RKO (cell line): ENCODE measurements around the gene FUS.
"Not testable (repeated sequence)": the region's sequence is repeated elsewhere in the genome, so short reads cannot be mapped to it uniquely, and the experiment has no call there.

ENCODE experiments used
- DNase-seq: peaks from one replicate; pipeline ENCODE4 v3.0.0-alpha.2; 2016; ENCODE audit warnings: low spot score

FUS gene

DNA sequence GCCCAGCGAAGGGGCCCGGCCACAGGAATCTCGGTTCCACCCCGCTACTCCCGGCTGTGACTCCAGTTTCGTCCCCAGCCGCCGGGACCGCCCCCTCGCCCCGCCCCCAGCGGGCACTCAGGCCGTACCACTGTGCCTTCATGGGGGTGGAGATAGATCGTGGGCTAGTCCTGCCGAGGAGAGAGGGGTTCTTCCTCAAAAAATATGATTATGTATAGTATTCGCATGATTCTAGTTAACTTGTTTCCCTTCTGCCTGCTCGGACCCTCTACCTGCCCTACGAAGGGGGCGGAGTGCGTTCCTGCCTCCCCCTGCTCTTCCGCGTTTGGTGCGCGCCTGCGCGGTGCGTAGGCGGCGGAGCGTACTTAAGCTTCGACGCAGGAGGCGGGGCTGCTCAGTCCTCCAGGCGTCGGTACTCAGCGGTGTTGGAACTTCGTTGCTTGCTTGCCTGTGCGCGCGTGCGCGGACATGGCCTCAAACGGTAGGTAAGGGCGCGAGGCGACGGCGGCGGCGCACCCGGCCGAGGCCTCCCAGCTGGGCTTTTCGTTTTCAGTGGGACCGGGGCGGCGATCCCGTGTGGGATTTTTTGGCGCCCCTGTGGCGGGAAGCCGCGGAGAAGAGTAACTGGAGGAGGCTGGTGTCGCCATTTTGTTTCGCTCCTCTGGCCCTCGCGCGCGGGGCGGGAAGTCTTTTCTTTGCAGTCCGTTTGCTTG, at the start of gene FUS:
TSS of gene FUS (plus strand) at position 393 of the 713 bp plus-strand sequence. CDS start at position 469, 76 bp downstream.
- peak; percentile 83 for DNase-seq

DNA sequence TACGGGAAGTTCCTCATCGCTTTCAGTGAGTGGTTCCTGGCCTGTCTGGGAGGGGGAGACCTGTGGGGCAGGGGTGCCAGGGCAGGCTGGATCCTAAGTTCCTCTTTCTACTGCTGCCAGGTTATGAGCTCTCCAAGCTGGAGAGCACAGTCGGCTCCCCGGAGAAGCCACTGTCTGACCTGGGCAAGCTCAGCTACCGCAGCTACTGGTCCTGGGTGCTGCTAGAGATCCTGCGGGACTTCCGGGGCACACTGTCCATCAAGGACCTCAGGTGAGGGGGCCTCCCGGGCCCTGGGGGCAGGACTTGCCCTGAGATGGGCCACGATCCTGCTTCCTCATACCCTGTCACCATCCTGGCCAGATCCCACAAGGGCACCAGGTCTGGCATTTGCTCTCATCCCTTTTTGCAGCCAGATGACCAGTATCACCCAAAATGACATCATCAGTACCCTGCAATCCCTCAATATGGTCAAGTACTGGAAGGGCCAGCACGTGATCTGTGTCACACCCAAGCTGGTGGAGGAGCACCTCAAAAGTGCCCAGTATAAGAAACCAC, 49.5 kb upstream of the FUS start:
- DNase-seq, result no peak

DNA sequence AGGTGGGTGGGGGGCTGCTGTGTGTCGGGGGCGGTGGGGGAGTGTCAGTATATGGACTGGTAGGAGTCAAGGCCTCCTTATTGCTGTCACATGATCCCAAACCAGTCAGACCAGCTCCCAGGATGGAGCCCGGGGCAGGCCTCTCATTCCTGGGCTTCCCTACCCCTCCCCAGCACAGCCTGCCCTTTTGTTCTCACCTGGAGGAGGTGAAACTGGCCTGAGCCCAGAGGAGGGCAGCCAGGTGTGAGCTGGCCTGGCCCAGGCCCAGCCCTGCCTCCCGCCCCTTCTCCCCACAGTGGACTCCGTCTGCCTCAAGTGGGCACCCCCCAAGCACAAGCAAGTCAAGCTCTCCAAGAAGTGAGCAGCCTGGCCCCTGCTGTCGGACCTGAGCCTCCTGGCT, 49.0 kb upstream of the FUS start:
- DNase-seq, result no peak

DNA sequence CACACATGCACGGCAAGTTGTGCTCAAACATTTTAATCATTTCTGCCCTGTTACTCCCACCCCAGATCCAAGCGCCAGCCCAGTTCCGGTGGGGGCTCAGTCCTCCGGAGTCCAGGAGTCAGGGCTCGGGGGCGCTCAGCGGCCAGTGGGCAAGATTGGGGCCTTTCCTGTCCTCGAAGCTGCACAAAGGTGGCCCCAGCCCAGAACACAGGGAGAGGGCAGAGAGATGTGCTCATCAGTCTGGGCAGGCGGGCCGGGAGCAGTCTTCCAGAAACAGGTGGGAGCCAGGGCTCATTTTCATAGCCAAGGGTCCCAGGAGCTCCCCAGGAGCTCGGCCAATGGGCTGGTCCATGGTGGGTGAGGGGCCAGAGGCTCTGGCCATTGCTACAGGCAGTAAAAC, 48.5 kb upstream of the FUS start:
- no peak for DNase-seq

DNA sequence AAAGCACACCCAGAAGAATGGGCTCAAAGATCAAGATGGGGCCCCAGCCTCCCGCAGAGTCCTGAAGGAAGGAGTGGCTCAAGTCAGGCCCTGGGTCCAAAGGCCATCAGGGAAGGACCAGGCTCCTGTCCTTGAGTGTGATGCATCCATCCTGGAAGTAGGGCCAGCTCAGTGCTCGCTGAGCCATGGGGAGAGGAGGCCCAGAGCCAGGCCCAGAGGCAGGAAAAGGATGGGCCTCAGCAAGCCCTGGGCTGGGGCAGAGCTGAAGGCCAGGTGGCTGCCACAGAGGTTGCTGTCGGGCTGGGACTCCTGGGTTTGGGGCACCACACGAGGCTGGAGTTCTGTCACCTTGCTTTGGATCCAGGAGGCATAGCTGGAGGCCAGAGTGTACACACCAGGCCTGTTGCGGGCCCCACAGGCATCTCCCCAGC, 48.1 kb upstream of the FUS start:
- DNase-seq, result no peak

DNA sequence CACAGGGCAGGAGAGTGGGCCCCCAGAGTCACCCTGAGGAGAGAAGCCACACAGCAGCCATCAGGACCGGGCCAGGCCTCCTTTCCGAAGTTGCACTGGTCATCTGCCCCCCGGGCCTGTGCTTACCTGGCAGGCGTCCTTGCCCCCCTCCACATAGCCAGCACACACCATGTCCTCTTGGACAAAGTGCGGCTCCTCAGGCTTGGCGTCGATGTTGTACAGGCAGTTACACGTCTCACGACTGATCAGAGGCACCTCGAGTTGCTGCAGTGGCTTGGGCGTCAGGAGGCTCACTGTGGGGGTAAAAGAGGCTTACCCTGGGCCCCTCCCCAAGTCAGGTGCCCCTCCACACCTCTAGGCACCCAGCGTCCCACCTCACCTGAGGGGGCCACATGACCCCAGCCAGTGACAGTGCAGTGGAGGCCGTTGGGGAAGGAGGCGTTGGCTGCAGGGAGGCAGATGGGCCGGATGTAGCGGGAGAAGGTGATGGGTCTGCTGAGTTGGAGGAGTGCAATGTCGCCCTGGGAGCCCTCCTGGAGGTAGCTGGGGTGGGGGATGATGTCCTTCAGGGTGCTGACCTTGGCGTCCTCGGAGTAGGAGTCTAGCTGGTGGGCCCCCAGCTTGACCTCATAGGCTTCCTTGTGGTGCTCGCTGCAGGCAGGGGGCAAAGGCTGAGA, 47.5 kb upstream of the FUS start:
- DNase-seq, result no peak

DNA sequence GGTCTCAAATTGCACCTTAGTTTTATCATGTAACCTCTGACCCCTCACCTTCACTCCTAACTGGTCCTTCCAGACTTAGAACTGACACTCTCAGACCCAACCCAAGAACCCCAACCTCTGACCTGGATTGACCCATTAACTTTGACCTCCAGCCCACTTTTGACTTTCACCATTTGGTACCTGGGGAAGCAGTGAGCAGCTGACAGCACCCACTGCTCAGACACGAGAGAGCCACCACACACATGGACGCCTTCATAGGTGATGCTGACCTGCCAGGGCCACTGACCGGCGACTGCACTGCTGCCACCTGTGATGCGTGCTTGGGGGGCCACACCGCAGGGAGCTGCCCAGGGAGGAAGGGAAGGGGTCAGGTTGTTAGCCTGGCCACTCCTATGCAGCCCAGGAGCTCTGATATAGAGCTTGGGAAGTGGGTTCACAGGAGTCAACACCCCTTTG, 46.9 kb upstream of the FUS start:
- no peak for DNase-seq

DNA sequence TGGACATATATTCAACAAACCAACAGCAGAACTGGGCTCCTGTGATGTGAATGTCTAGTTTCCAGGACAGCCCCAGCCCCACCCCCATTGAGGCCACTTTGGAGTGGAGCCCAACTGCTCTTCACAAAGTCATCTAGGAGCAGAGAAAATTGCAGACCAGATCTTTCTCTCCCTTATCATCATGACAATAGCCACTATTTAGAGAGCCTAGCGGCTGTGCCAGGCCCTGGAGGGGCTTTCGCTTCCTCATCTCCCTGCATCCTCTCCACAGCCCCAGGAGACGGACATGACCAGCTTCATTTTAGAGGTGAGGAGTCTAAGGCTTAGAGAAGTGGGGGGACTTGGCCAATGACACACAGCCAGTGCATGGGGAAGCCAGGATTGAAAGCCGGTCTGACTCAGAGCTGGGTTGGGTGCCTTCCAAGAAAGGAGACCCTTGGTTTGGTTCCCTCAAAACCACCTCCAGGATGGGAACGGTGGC, 45.8 kb upstream of the FUS start:
- no peak for DNase-seq

DNA sequence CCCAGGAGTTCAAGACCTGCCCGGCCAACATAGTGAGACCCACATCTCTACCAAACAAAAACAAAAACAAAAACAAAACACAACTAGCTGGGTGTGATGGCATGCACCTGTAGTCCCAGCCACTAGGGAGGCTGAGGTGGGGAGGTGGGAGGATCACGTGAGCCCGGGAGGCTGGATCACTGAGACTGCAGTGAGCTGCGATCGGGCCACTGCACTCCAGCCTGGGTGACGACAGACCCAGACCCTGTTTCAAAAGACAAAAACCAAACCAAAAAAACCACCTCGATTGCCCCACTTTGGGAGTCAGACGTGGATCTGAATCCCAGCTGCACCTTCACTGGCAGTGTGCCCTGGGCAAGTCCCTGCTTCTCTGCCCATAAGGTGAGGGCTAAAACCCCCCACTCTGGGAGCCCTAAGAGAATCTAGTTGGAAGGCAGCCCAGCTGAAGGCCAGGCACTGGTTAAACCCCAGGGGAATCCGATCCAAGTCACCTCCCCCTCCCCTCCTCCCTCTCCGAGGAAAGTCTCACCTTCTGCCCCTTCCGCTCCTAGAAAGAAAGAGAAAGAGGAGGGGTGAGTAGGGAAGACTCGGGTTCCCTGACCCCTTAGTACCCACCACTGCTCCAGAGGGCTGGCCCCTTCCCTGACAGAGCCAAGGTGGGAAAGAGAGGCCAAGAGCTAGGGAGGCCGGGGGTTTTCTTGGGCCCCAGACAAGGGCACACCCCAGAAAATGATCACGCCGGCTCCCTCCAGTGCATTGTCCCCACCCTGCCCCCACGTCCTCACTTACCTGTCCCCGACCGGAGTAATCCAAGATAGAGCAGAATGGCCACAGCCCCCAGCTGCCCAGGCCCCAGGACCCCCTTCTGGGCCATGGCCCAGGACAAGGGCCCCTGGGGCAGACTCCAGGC, 45.1 kb upstream of the FUS start:
- DNase-seq, result no peak

DNA sequence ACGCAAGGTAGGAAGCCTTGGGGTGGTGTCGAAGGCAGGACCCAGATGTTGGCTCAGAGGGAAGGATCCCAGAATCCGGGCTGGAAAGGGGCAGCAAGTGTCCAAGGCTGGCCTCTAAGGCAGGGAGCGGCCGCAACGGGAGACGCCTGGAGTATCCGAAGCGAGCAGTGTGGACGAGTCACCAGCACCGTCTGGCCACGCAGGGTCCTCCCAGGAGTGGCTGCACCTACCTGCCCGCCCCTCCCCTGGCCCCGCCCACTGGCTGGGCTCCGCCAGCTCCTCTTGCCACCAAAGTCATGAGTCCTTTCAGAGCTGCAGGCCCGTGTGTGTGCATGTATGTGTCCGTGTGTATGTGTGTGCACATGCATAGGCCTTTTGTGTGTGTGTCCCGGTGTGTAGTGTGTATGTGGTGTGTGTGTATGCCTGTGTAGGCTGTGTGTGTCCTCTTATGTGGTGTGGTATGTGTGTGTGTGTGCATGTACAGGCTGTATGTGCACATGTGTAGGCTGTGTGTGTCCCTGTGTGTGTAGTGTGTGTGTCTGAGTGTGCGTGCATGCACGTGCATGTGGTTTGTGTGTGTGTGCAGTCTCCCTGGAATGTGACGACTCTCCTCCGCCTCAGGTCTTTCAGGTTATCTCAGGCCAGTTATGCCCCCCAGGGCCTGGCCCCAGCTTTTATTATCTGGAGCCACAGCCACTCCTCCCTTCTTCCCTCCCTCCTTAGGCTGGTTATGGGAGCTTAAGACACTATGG, 44.2 kb upstream of the FUS start, which contains the start of gene PRSS8:
TSS of gene PRSS8 (minus strand) at position 193 of the 752 bp plus-strand sequence. CDS start 229 bp downstream, outside the sequence.
- DNase-seq, result no peak

DNA sequence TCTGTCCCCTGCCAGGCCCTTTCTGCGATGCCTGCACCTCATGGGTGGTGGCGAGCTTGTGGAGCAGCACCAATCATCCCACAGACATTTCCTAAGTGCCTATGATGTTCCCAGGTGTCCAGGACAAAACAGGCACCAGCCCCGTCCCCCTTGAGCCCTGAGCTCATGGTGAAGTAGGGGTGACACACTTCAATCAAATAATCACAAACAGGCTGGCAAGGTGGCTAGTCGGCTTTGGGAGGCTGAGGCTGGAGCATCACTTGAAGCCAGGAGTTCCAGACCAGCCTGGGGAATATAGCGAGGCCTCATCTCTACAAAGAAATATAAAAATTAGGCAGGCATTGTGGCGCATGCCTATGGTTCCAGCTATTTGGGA, 43.7 kb upstream of the FUS start:
- no peak for DNase-seq

DNA sequence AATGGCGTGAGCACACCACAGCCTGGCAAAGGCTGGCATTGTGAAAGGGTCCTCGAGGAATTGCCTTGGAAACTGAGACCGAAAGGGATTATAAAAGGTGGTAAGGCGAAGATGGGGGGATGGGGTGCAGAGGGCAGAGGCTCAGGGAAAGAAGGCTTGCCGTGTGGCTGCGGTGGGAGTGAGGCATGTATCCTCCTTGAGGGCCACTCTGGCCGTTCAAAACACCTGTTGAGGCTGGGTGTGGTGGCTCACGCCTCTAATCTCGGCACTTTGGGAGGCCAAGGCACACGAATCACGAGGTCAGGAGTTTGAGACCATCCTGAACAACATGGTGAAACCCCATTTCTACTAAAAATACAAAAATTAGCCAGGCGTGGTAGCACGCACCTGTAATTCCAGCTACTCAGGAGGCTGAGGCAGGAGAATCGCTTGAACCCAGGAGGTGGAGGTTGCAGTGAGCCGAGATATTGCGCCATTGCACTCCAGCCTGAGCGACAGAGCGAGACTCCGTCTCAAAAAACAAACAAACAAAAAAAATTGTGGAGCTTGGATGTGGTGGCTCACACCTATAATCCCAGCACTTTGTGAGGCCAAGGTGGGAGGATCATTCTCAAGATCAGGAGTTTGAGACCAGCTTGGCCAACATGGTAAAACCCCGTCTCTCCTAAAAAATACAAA, 43.0 kb upstream of the FUS start:
- not testable (repeated sequence) for DNase-seq

DNA sequence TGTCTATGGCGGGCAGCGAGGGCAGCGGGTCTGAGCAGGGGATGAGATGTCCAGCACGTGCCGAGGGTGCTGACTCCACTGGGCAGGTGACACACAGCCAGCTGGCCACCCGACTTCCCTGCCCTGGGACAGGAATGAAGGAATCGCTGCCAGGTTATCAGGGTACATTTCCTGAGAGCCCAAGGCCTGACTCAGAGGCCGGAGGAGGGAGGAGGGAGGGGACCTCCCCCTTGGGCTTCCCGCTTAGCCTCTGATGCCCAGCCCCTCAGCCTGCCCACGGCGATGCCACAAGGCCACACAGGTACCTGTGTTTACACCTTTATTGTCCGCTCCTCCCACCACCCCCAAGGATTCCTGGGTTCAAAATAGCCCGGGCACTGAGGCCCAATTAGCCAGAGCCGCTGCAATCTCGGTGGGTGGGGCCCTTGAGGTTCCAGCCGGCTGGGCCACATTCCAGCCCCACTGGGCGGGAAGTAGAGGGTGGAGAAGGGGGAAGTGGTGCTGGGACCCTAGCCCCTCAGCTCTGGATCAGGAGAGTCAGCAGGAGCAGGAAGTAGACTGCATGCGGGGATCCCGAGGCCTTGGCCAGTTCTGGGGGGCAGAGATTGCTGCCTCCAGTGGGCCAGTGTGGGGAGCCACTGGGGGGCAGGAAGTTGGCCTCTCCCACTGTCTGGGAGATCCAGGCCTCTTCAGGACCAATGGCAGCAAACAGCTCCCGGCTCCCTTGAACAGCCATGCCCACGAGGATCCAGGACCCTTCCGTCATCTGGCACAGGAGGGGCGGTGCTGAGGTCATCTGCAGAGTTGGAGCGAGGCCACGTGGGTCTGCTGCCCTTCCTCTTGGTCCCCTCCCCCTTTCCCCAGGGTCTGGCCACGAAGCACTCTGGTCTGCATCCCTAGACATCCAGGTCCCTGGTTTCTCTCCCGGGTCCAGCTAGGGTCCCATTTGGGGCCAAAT, 41.0 kb upstream of the FUS start:
- peak; percentile 82 for DNase-seq

DNA sequence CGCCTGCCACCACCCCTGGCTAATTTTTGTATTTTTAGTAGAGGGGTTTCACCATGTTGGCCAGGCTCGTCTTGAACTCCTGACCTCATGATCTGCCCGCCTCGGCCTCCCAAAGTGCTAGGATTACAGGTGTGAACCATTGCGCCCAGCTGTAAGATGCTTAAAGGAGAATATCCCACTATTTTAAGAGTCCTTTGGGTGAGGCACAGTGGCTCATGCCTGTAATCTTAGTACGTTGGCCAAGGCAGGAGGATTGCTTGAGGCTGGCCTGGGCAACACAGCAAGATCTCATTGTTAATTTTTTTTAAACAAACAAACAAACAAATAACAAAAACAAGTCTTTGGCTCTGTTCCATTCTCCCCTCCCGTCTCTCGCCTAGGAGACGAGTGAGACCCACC, 38.9 kb upstream of the FUS start:
- DNase-seq, result not testable (repeated sequence)

DNA sequence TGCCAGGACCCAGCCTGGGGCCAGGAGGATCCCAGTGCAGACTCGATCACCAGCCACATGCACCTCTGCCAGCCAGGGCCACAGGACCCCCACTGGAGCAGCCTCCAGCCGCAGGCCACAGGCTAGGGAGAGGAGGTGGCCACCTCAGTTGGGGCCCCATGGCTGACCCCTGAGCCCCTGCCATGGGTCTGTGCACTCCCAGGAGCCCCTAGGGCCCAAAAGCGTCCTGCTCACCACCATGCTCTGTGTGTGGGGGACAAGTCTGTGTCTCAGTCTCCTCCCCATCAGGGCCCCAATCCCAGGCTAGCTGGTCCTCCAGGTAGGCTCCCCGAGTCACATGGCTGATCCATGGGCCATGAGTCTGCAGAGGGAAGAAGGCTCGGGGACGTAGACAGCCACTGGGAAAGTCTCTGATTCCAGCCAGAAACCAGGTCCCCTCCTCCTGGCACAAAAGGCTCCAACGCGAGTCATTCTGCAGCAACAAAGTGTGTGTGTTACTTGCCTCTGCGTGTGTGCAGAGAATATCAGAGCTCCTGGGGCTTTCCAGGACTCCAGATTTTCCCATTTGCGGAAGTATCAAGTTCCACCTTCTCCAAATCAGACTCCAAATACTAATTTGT, 38.3 kb upstream of the FUS start:
- DNase-seq, result no peak

DNA sequence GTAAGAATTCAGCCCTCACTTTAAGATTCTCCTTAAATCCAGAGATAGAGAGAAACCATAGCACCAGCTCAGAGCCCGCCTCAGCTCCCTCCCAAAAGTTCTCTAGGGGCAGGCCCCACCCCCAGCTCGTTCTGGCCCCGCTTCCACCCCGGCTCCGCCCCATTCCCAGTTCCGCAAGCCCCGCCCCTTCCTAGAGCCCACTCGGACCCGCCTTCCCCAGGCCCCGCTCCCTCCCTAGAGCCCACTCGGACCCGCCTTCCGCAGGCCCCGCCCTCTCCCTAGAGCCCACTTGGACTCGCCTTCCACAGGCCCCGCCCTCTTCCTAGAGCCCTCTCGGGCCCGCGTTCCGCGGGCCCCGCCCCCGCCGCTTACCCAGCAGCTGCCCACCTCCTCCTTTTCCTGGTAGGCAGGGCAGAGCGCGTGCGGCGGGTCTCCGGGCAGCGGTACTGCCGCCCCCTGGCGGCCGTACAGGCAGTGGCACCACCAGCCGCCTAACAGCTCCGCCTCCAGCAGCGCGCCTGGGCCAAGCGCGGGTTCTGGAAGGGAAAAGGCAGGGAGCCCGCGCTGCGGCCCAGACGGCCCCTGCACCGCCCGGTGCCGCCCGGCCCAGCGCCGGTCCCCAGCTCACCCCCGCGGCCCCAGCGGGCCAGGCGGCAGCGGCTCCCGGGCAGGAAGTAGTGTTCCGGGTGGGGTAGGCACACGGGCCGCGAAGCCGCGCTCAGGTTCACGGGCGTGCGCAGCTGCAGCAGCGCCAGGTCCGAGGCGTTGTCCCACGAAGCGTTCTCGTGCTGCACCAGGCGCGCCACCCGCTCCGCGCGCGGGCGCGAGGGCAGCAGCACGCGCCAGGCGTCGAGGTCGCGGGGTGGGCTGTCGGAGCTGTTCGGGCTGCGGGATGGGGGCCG, 37.6 kb upstream of the FUS start:
- DNase-seq, result peak; percentile 98

DNA sequence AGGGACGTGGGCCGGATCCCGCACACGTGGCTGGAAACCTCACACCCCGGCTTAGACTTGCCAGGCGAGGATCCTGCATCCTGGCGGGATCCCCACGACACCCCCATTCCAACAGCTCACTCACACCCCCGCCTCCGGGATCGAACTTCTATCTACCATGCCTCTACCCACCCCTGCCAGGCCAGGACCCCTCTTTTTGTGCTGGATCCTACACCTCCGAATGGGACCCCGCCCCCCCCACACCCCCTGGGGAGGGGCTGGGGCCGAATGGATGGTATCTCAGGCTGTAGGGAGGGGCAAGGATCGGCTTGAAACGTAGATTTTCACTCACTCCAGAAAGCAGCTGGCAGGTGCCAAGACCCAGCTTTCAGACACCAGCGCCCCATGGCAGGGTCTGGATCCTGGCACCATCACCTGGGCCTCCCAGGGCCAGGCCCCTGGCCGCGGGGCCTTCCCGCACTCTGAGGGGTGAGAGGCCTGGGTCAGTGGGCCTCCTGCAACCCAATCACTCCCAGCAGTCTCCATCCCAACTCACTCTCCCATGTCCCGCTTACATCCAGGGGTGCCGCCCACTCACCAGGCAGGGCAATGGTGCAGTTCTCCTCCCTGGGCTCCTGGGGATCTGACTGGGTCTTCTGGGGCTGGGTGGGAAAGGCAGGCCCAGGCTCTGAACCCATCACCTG, 36.8 kb upstream of the FUS start:
- no peak for DNase-seq
